A549 (cell line): ENCODE data around the gene ARHGEF28. TPM values are rescaled to one million over a fixed set of nuclear protein-coding genes. Genes with fewer than 3 reads are reported as not detected.

Source experiments
- ATAC-seq, 2 experiments: fragments of 200-7000 bp in 1 of 2; fragments of >200 bp in 1 of 2; cut with Nextera tagmentation in 1 of 2; cut with Tn5 transposase in 1 of 2; 3 replicates each; pipeline versions ENCODE4 v1.8.0 to v1.9.1; 2018 to 2020; ENCODE audit warnings: mild to moderate bottlenecking in 1 of 2, moderate library complexity in 1 of 2
- CTCF ChIA-PET: fragments of 300-600 bp; sonication (Branson Sonifier 250); formaldehyde crosslinking; extraction: SDS; loops from one replicate; lab custom pipeline; 2021; ENCODE audit warnings: antibody characterized with exemption, inconsistent platforms; lab: Yijun Ruan, JAX
- POLR2A ChIA-PET: fragments of 350-600 bp; formaldehyde crosslinking; extraction: SDS; loops from one replicate; lab custom pipeline; 2021; ENCODE audit warnings: antibody characterized with exemption, inconsistent platforms; lab: Yijun Ruan, JAX
- DNase-seq, 2 experiments: peaks; one replicate each; pipeline versions ENCODE4 v3.0.0 to v3.0.0-alpha.2; 2011 to 2016; ENCODE audit warnings: low read depth in 1 of 2, low spot score in 1 of 2
- FAIRE-seq: peaks from 2 replicates; lab custom pipeline; 2011; peaks lifted over from hg19 to GRCh38; lab: Jason Lieb, UNC
- H3K27ac ChIP-seq, 2 experiments: fragments of >200 bp; sonication (Bioruptor Twin); formaldehyde crosslinking; 3 replicates each; pipeline ENCODE4 v1.5.1; 2016 to 2017
- H3K4me1 ChIP-seq: fragments of >200 bp; sonication (Bioruptor Twin); formaldehyde crosslinking; 3 replicates; pipeline ENCODE4 v1.6.1; 2016
- H3K4me2 ChIP-seq: fragments of >200 bp; sonication (Bioruptor Twin); formaldehyde crosslinking; 3 replicates; pipeline ENCODE4 v1.6.1; 2016
- H3K4me3 ChIP-seq: fragments of >200 bp; sonication (Bioruptor Twin); formaldehyde crosslinking; 3 replicates; pipeline ENCODE4 v1.5.1; 2016
- H3K9me3 ChIP-seq: fragments of >200 bp; sonication (Bioruptor Twin); formaldehyde crosslinking; 3 replicates; pipeline ENCODE4 v1.6.1; 2016
- BHLHE40 ChIP-seq: IDR thresholded peaks from 2 replicates; pipeline ENCODE4 v1.6.1; 2012; ENCODE audit warnings: low read depth, low read length, inconsistent platforms
- CBX8 ChIP-seq: fragments of 200-600 bp; sonication (generic); IDR thresholded peaks from 2 replicates; pipeline ENCODE4 v1.6.1; 2016
- CHD2 ChIP-seq: fragments of 150-350 bp; IDR thresholded peaks from 2 replicates; pipeline ENCODE4 v1.6.1; 2014; ENCODE audit warnings: low read length; ENCODE audit not compliant: partially characterized antibody
- EHF ChIP-seq: fragments of 250-450 bp; sonication (Bioruptor Pico); IDR thresholded peaks from 2 replicates; pipeline ENCODE4 v1.5.0; 2020; ENCODE audit warnings: mild to moderate bottlenecking
- EP300 ChIP-seq, 2 experiments: fragments of >200 bp; sonication (Bioruptor Twin); formaldehyde crosslinking; IDR thresholded peaks; 2 replicates in 1 of 2; 3 replicates in 1 of 2; pipeline ENCODE4 v1.6.1; 2016 to 2017
- FOSL2 ChIP-seq, 2 experiments: fragments of 450-650 bp in 1 of 2; fragments of >200 bp in 1 of 2; sonication (Bioruptor Twin) in 1 of 2; formaldehyde crosslinking; IDR thresholded peaks; 2 replicates each; pipeline versions ENCODE4 v1.5.0 to v1.6.1; 2016 to 2020; ENCODE audit warnings: mild to moderate bottlenecking in 1 of 2, moderate library complexity in 1 of 2
- HDAC2 ChIP-seq: fragments of 200-600 bp; sonication (generic); IDR thresholded peaks from 2 replicates; pipeline ENCODE4 v1.6.1; 2016
- HEYL ChIP-seq: fragments of 250-450 bp; sonication (Bioruptor Pico); IDR thresholded peaks from 2 replicates; pipeline ENCODE4 v1.8.0; 2021; ENCODE audit warnings: mild to moderate bottlenecking, moderate library complexity
- HMGXB4 ChIP-seq: fragments of 250-450 bp; sonication (Bioruptor Pico); IDR thresholded peaks from 2 replicates; pipeline ENCODE4 v1.5.0; 2021; ENCODE audit warnings: mild to moderate bottlenecking, moderate library complexity, borderline replicate concordance
- HOXA7 ChIP-seq: fragments of 250-450 bp; sonication (Bioruptor Pico); IDR thresholded peaks from 2 replicates; pipeline ENCODE4 v1.5.0; 2020; ENCODE audit warnings: mild to moderate bottlenecking, moderate library complexity
- HOXB13 ChIP-seq: fragments of 250-450 bp; sonication (Bioruptor Pico); IDR thresholded peaks from 2 replicates; pipeline ENCODE4 v1.5.0; 2020; ENCODE audit warnings: low read depth, mild to moderate bottlenecking, moderate library complexity
- JUNB ChIP-seq: fragments of >200 bp; sonication (Bioruptor Twin); formaldehyde crosslinking; IDR thresholded peaks from 2 replicates; pipeline ENCODE4 v1.6.1; 2016
- KDM1A ChIP-seq: fragments of 200-600 bp; sonication (generic); IDR thresholded peaks from 2 replicates; pipeline ENCODE4 v1.6.1; 2016; ENCODE audit warnings: low read depth, mild to moderate bottlenecking
- NPAS2 ChIP-seq: fragments of 250-450 bp; sonication (Bioruptor Pico); IDR thresholded peaks from 2 replicates; pipeline ENCODE4 v1.8.0; 2022; ENCODE audit warnings: mild to moderate bottlenecking, moderate library complexity, borderline replicate concordance
- POLR2A ChIP-seq: IDR thresholded peaks from 2 replicates; pipeline ENCODE4 v1.6.1; 2012; ENCODE audit warnings: mild to moderate bottlenecking, low read length
- POLR2AphosphoS2 ChIP-seq: conservative IDR thresholded peaks from 2 replicates; pipeline ENCODE4 v1.6.1; 2012; ENCODE audit warnings: low read length, improper control_type of control experiment, inconsistent platforms
- RAD21 ChIP-seq, 2 experiments: fragments of >200 bp in 1 of 2; sonication (Bioruptor Twin) in 1 of 2; formaldehyde crosslinking in 1 of 2; IDR thresholded peaks in 1 of 2; conservative IDR thresholded peaks in 1 of 2; 2 replicates in 1 of 2; 3 replicates in 1 of 2; pipeline ENCODE4 v1.6.1; 2012 to 2018; ENCODE audit warnings: inconsistent platforms in 1 of 2
- RCOR1 ChIP-seq: fragments of 150-350 bp; IDR thresholded peaks from 2 replicates; pipeline ENCODE4 v1.6.1; 2014; ENCODE audit warnings: antibody characterized with exemption, low read length, low read depth
- SMC3 ChIP-seq: fragments of >200 bp; sonication (Bioruptor Twin); formaldehyde crosslinking; IDR thresholded peaks from 3 replicates; pipeline ENCODE4 v1.6.1; 2018; ENCODE audit warnings: inconsistent platforms
- SREBF2 ChIP-seq: fragments of 450-650 bp; IDR thresholded peaks from 2 replicates; pipeline ENCODE4 v1.6.1; 2014; ENCODE audit warnings: mild to moderate bottlenecking, moderate library complexity
- ZC3H11A ChIP-seq: fragments of 450-650 bp; IDR thresholded peaks from 2 replicates; pipeline ENCODE4 v1.6.1; 2014; ENCODE audit warnings: antibody characterized with exemption, mild to moderate bottlenecking
- WGBS: methylation state at CpG from one replicate; pipeline ENCODE4 v1.1.6; 2017; ENCODE audit errors: missing lambda C conversion rate; 5-methylcytosine and 5-hydroxymethylcytosine counted together
- polyA plus RNA-seq, 4 experiments: library from polyadenylated mRNA; depleted of rRNA in 3 of 4; stranded (reverse); fragments of >200 nt; fragmentation: RNase III in 1 of 4; extraction: RNeasy Plus Mini Kit Qiagen cat#74134 plus additional on column Dnase treatment in 1 of 4; gene quantifications; 2 replicates in 3 of 4; 3 replicates in 1 of 4; pipeline ENCODE4 v1.2.3, GENCODE V29; 2011 to 2017
- TF ChIP-seq, protein P1 (sequence below): IDR thresholded peaks from 2 replicates; pipeline ENCODE4 v1.6.1; 2012
- TF ChIP-seq, protein P2 (sequence below): fragments of >200 bp; sonication (Bioruptor Twin); formaldehyde crosslinking; IDR thresholded peaks from 3 replicates; pipeline ENCODE4 v1.6.1; 2016
- TF ChIP-seq, protein P3 (sequence below): fragments of 150-350 bp; IDR thresholded peaks from 2 replicates; pipeline ENCODE4 v1.6.1; 2014; ENCODE audit warnings: low read depth, mild to moderate bottlenecking, low read length
- TF ChIP-seq, protein P4 (sequence below): fragments of 250-450 bp; sonication (Bioruptor Pico); IDR thresholded peaks from 2 replicates; pipeline ENCODE4 v1.5.0; 2020; ENCODE audit warnings: low read depth, mild to moderate bottlenecking, moderate library complexity

ARHGEF28 gene
- polyA plus RNA-seq, 2 of the 4 experiments (the other 2 are of a cell fraction) = 17.0 to 22.3 TPM

DNA sequence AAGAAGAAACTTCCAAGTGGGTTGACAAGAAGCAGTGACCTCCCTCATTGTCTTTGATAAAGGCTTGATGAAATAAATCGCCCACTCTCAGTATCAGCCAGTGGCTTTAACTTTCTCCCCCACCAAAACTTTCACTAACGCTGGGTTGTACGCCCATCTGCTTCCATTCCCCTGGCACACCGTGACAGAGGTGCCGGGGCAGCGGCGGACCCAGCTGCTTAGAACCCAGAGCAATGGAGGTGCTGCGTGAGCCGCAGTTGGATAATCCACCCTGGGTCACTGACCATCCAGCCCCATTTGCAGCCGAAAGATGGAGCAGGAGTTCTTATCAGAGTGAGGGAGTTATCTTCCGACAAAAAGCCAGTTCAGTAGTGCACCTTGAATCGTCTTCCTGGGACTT lies 270.7 kb downstream of the ARHGEF28 start:
- TF ChIP-seq EHF (CRISPR knock-in tag) (no peak), BHLHE40 (no peak), SREBF2 (no peak), ZC3H11A (no peak), CBX8 (no peak)
- TF ChIP-seq, protein P1, sequence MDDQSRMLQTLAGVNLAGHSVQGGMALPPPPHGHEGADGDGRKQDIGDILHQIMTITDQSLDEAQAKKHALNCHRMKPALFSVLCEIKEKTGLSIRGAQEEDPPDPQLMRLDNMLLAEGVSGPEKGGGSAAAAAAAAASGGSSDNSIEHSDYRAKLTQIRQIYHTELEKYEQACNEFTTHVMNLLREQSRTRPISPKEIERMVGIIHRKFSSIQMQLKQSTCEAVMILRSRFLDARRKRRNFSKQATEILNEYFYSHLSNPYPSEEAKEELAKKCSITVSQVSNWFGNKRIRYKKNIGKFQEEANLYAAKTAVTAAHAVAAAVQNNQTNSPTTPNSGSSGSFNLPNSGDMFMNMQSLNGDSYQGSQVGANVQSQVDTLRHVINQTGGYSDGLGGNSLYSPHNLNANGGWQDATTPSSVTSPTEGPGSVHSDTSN = no peak
- FAIRE-seq = no peak
- no peak for ATAC-seq
- CTCF ChIA-PET = interaction anchor here (1.1 to 1.4 kb wide), 3 partner anchors 11 to 776 kb away, joined by 3 to 4 read pairs (median 3); no protein-coding TSS in a partner anchor
- no peaks in the 10 kb centered on the region for H3K9me3 ChIP-seq
- DNase-seq = no peak
- H3K4me1 ChIP-seq = peaks cover 16% of the 10 kb centered on the region
- POLR2A ChIA-PET = no interaction called here
- H3K4me2 ChIP-seq = no peak overlapping the region
- H3K27ac ChIP-seq = no peak overlapping the region
- WGBS = 93% methylated on average over 12 of the region's 12 CpGs
- no peak overlapping the region for H3K4me3 ChIP-seq

GRCh38 chr5:73897893-73898292 lies 271.9 kb downstream of the ARHGEF28 start:
- Histone ChIP-seq H3K4me2 (no peak overlapping the region), H3K4me3 (no peak overlapping the region), H3K27ac (no peak overlapping the region), H3K9me3 (no peaks in the 10 kb centered on the region), H3K4me1 (peaks cover 28% of the 10 kb centered on the region)
- ATAC-seq (no peak), FAIRE-seq (no peak), DNase-seq (no peak)
- TF ChIP-seq RCOR1 = no peak
- TF ChIP-seq POLR2AphosphoS2 = no peak
- CTCF ChIA-PET = interaction anchor here (1.9 kb wide), 1 partner anchor 743 kb away, joined by 5 read pairs; the partner anchor contains the start of gene ENC1
- WGBS = 93% methylated on average over 5 of the region's 5 CpGs
- POLR2A ChIA-PET = no interaction called here

- WGBS = 81% methylated on average over 9 of the region's 9 CpGs
- POLR2A ChIA-PET = no interaction called here
- TF ChIP-seq, protein P2, sequence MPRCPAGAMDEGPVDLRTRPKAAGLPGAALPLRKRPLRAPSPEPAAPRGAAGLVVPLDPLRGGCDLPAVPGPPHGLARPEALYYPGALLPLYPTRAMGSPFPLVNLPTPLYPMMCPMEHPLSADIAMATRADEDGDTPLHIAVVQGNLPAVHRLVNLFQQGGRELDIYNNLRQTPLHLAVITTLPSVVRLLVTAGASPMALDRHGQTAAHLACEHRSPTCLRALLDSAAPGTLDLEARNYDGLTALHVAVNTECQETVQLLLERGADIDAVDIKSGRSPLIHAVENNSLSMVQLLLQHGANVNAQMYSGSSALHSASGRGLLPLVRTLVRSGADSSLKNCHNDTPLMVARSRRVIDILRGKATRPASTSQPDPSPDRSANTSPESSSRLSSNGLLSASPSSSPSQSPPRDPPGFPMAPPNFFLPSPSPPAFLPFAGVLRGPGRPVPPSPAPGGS = no peak
- TF ChIP-seq POLR2A (no peak), NPAS2 (CRISPR knock-in tag) (no peak), BHLHE40 (no peak), SMC3 (no peak), HOXB13 (CRISPR knock-in tag) (no peak), EP300 (IDR thresholded peaks at IDR 0.05) (no peak), HEYL (CRISPR knock-in tag) (no peak), HDAC2 (no peak), FOSL2 (IDR thresholded peaks at IDR 0.05) (no peak), FOSL2 (CRISPR knock-in tag; IDR thresholded peaks at IDR 0.05) (no peak), CHD2 (no peak), HOXA7 (CRISPR knock-in tag) (no peak), EHF (CRISPR knock-in tag) (no peak), RAD21 (conservative IDR thresholded peaks at IDR 0.05 in 1 of 2, IDR thresholded peaks at IDR 0.05 in 1 of 2) (no peak), JUNB (no peak), HMGXB4 (CRISPR knock-in tag) (no peak), KDM1A (no peak)
- TF ChIP-seq, protein P3, sequence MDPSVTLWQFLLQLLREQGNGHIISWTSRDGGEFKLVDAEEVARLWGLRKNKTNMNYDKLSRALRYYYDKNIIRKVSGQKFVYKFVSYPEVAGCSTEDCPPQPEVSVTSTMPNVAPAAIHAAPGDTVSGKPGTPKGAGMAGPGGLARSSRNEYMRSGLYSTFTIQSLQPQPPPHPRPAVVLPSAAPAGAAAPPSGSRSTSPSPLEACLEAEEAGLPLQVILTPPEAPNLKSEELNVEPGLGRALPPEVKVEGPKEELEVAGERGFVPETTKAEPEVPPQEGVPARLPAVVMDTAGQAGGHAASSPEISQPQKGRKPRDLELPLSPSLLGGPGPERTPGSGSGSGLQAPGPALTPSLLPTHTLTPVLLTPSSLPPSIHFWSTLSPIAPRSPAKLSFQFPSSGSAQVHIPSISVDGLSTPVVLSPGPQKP = no peak
- TF ChIP-seq, protein P4, sequence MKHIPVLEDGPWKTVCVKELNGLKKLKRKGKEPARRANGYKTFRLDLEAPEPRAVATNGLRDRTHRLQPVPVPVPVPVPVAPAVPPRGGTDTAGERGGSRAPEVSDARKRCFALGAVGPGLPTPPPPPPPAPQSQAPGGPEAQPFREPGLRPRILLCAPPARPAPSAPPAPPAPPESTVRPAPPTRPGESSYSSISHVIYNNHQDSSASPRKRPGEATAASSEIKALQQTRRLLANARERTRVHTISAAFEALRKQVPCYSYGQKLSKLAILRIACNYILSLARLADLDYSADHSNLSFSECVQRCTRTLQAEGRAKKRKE (CRISPR knock-in tag) = no peak
- TF ChIP-seq, all 56 proteins: peak for 0
- no peak for DNase-seq
- Histone ChIP-seq H3K4me3 (no peak overlapping the region), H3K9me3 (no peaks in the 10 kb centered on the region), H3K27ac (no peak overlapping the region), H3K4me1 (peaks cover 28% of the 10 kb centered on the region), H3K4me2 (no peak overlapping the region)
- no peak for FAIRE-seq
- CTCF ChIA-PET = interaction anchor here (0.6 to 1.9 kb wide), 5 partner anchors 9 to 859 kb away, joined by 3 to 5 read pairs (median 3); partner anchors contain the start of gene ENC1
- no peak for ATAC-seq
Measured at GRCh38 chr5:73899055-73899454, 273.1 kb downstream of the ARHGEF28 start.
